Hindlimb muscle (tissue), 1 donor: Measurements from ENCODE around the gene PBX1. TPM values are rescaled to one million over a fixed set of nuclear protein-coding genes. Genes with fewer than 3 reads are reported as not detected.

Experiments used
- DNase-seq: peaks from one replicate; pipeline ENCODE4 v3.0.0-alpha.2; 2013
- polyA plus RNA-seq: library from polyadenylated mRNA; unstranded; fragments of 120-200 nt; gene quantifications from one replicate; pipeline ENCODE4 v1.2.1, GENCODE V29; 2013; ENCODE audit not compliant: insufficient read length

The PBX1 gene
- polyA plus RNA-seq, 1 donor: 55.4 TPM

GRCh38 chr1:164764333-164764732, 205.3 kb downstream of the PBX1 start:
- no peak for DNase-seq

GRCh38 chr1:164765557-164765956, 206.6 kb downstream of the PBX1 start:
- no peak for DNase-seq

- no peak for DNase-seq
Measured at GRCh38 chr1:164765992-164766720, 207.2 kb downstream of the PBX1 start.

GRCh38 chr1:164767752-164768402, 208.9 kb downstream of the PBX1 start:
- no peak for DNase-seq

GRCh38 chr1:164768619-164769018, 209.6 kb downstream of the PBX1 start:
- no peak for DNase-seq

GRCh38 chr1:164769486-164770130, 210.6 kb downstream of the PBX1 start:
- DNase-seq: no peak

GRCh38 chr1:164770131-164770529, 211.1 kb downstream of the PBX1 start:
- DNase-seq: no peak

- no peak for DNase-seq
Measured at GRCh38 chr1:164771041-164771618, 212.1 kb downstream of the PBX1 start.

- no peak for DNase-seq
Measured at GRCh38 chr1:164771619-164772361, 212.8 kb downstream of the PBX1 start.

GRCh38 chr1:164772635-164773034, 213.7 kb downstream of the PBX1 start:
- DNase-seq: no peak

- no peak for DNase-seq
Measured at GRCh38 chr1:164773102-164773501, 214.1 kb downstream of the PBX1 start.

GRCh38 chr1:164774413-164774812, 215.4 kb downstream of the PBX1 start:
- no peak for DNase-seq

- no peak for DNase-seq
Measured at GRCh38 chr1:164774819-164775654, 216.1 kb downstream of the PBX1 start.

- DNase-seq: no peak
Measured at GRCh38 chr1:164777518-164777917, 218.5 kb downstream of the PBX1 start.

GRCh38 chr1:164779376-164779775, 220.4 kb downstream of the PBX1 start:
- DNase-seq: no peak

GRCh38 chr1:164780111-164780812, 221.3 kb downstream of the PBX1 start:
- DNase-seq: no peak

- DNase-seq: no peak
Measured at GRCh38 chr1:164780863-164781262, 221.9 kb downstream of the PBX1 start.

GRCh38 chr1:164781972-164782371, 223.0 kb downstream of the PBX1 start:
- DNase-seq: no peak

GRCh38 chr1:164783778-164784555, 225.0 kb downstream of the PBX1 start:
- no peak for DNase-seq

GRCh38 chr1:164784960-164785359, 226.0 kb downstream of the PBX1 start:
- no peak for DNase-seq
